Activated CD8-positive, alpha-beta T cell treated with anti-CD3 and anti-CD28 coated beads for 36 hours (primary cell): ENCODE measurements around the gene TOR2A. TPM values are rescaled to one million over a fixed set of nuclear protein-coding genes. Genes with fewer than 3 reads are reported as not detected.

Experiments used
- ATAC-seq: fragments of 200-7000 bp; cut with Tn5 transposase; one replicate; pipeline ENCODE4 v1.10.0; 2021; ENCODE audit warnings: mild to moderate bottlenecking, moderate library complexity
- CTCF ChIA-PET: fragments of 350-600 bp; sonication (Branson Sonifier 250); formaldehyde crosslinking; loops from one replicate; lab custom pipeline; 2021; ENCODE audit warnings: antibody characterized with exemption; lab: Charles Lee
- POLR2A ChIA-PET: fragments of 350-600 bp; sonication (Branson Sonifier 250); formaldehyde crosslinking; loops from one replicate; lab custom pipeline; 2021; ENCODE audit warnings: antibody characterized with exemption; lab: Charles Lee
- DNase-seq: peaks from one replicate; pipeline ENCODE4 v3.0.0-alpha.2; 2020
- H3K27ac Mint-ChIP-seq: one replicate; pipeline ENCODE4 v1.8.0; 2021; ENCODE audit warnings: mild to moderate bottlenecking, mixed read lengths
- H3K27me3 Mint-ChIP-seq: one replicate; pipeline ENCODE4 v1.8.0; 2021; ENCODE audit warnings: mixed read lengths
- H3K36me3 Mint-ChIP-seq: one replicate; pipeline ENCODE4 v1.8.0; 2021; ENCODE audit warnings: low read depth, mixed read lengths
- H3K4me1 Mint-ChIP-seq: one replicate; pipeline ENCODE4 v1.8.0; 2021; ENCODE audit warnings: low read depth, mixed read lengths
- H3K4me3 Mint-ChIP-seq: one replicate; pipeline ENCODE4 v1.8.0; 2021; ENCODE audit warnings: mild to moderate bottlenecking, moderate library complexity, mixed read lengths
- H3K9me3 Mint-ChIP-seq: one replicate; pipeline ENCODE4 v1.8.0; 2021; ENCODE audit warnings: mixed read lengths
- intact Hi-C: fragments of 100-400 bp; cut with micrococcal nuclease; formaldehyde crosslinking; loops from one replicate; pipeline ENCODE4 v1.10.0; 2022
- total RNA-seq, 2 experiments: library from RNA; stranded (reverse); gene quantifications; one replicate each; pipeline ENCODE4 v1.2.3, GENCODE V29; 2021
- TF ChIP-seq, protein P1 (sequence below): fragments of 200-600 bp; IDR thresholded peaks from one replicate; pipeline ENCODE4 v1.8.0; 2022; ENCODE audit warnings: antibody characterized with exemption, mild to moderate bottlenecking

TOR2A gene
- total RNA-seq, 2 experiments from 2014 or later, result 14.4 to 16.1 TPM

DNA sequence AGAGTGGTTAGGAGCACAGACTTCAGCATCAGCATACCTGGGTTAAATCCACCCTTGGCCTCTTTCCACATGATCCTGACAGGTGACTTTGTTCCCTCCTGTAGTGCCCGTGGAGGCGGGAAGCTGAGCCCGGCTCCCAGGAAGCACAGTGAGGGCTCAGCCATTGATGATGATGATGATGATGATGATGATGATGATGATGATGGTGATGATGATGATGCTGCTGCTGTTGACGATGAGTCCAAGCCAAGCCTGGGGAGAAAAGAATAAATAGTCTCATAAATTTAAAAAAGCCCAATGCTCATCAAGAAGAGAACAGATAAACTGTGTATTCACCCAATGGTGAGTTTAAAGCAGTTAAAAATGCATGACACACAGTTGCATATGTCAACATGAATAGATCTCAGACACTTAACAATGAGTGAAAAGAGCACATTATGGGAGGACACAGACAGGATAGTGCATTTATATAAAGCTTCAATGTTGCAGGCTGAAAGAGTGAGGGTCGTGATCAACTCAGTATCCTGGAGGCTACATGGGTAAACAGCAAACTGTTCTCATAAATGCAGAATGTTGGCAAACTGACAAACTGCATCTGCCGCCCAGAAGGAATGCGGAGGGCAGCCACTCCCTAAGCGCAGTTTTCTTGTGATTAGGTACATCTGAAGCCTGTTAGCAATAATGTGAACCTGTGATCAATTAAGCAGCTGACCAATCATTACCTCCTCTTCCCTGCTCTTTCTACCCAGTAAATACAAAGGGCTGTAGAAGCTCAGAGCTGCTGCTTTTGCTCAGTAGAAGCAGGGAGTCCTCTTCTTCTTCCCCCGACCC lies 40.0 kb downstream of the TOR2A start:
- no peak overlapping the region for H3K27ac Mint-ChIP-seq
- H3K4me1 Mint-ChIP-seq, result peaks cover 10% of the 10 kb centered on the region
- H3K9me3 Mint-ChIP-seq, result no peaks in the 10 kb centered on the region

DNA sequence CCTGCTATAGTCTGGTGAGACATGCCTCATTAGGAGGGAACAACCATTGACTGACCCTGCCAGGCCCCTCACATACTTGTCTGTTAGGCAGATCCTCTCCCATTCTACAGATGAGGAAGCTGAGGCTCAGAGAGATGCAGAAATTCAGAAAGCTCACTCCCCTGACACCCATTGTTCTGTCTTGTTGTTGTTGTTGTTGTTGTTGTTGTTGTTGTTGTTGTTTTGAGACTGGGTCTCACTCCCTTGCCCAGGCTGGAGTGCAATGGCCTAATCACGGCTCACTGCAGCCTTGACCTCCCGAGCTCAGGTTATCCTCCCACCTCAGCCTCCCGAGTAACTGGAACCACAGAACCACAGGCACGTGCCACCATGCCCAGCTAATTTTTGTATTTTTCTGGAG lies 41.4 kb downstream of the TOR2A start:
- TF ChIP-seq, protein P1, sequence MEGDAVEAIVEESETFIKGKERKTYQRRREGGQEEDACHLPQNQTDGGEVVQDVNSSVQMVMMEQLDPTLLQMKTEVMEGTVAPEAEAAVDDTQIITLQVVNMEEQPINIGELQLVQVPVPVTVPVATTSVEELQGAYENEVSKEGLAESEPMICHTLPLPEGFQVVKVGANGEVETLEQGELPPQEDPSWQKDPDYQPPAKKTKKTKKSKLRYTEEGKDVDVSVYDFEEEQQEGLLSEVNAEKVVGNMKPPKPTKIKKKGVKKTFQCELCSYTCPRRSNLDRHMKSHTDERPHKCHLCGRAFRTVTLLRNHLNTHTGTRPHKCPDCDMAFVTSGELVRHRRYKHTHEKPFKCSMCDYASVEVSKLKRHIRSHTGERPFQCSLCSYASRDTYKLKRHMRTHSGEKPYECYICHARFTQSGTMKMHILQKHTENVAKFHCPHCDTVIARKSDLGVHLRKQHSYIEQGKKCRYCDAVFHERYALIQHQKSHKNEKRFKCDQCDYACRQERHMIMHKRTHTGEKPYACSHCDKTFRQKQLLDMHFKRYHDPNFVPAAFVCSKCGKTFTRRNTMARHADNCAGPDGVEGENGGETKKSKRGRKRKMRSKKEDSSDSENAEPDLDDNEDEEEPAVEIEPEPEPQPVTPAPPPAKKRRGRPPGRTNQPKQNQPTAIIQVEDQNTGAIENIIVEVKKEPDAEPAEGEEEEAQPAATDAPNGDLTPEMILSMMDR, result no peak
- no peaks in the 10 kb centered on the region for H3K36me3 Mint-ChIP-seq
- CTCF ChIA-PET, result no interaction called here
- no peaks in the 10 kb centered on the region for H3K27me3 Mint-ChIP-seq
- no peak for ATAC-seq
- no peaks in the 10 kb centered on the region for H3K9me3 Mint-ChIP-seq
- no peak overlapping the region for H3K27ac Mint-ChIP-seq
- H3K4me3 Mint-ChIP-seq, result no peak overlapping the region
- POLR2A ChIA-PET, result interaction anchor here (1.0 kb wide), 1 partner anchor 16 kb away, joined by 4 read pairs; no protein-coding TSS in a partner anchor
- H3K4me1 Mint-ChIP-seq, result no peaks in the 10 kb centered on the region
- intact Hi-C loops, result no loop called here
- no peak for DNase-seq

More for the DNA sequence above, 40.0 kb downstream of the TOR2A start:
- intact Hi-C loops, result no loop called here
- ChIA-PET POLR2A (interaction anchor here (0.9 kb wide), 1 partner anchor 20 kb away, joined by 3 read pairs; the partner anchor contains the start of gene PTRH1), CTCF (interaction anchor here (1.8 kb wide), 1 partner anchor 39 kb away, joined by 4 read pairs; the partner anchor contains the start of gene TOR2A)
- TF ChIP-seq, protein P1, result no peak
- Mint-ChIP-seq H3K4me3 (no peak overlapping the region), H3K36me3 (no peaks in the 10 kb centered on the region), H3K27me3 (no peaks in the 10 kb centered on the region)
- ATAC-seq (no peak), DNase-seq (no peak)

DNA sequence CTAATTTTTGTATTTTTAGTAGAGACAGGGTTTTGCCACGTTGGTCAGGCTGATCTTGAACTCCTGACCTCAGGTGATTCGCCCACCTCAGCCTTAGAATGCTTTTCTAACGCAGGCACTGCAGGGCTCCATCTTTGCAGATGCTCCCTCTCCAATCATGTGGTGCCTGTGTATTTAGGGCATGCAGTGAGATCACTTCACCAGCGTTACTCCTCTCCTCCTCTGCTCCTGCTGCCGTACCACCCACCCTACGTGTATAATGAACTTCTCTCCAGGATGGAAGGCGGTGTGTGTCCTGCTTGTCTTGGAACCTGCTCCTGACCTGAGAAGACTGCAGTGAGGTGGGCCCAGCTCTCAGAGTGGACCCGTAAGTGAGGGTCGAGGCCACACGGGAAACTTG lies 42.0 kb downstream of the TOR2A start:
- no peaks in the 10 kb centered on the region for H3K36me3 Mint-ChIP-seq
- H3K27ac Mint-ChIP-seq, result no peak overlapping the region
- H3K4me3 Mint-ChIP-seq, result no peak overlapping the region
- ChIA-PET POLR2A (interaction anchor here (1.0 kb wide), 1 partner anchor 17 kb away, joined by 4 read pairs; no protein-coding TSS in a partner anchor), CTCF (interaction anchor here (1.7 kb wide), 1 partner anchor 41 kb away, joined by 8 read pairs; the partner anchor contains the start of gene TOR2A)
- ATAC-seq (no peak), DNase-seq (no peak)
- intact Hi-C loops, result no loop called here
- H3K27me3 Mint-ChIP-seq, result no peaks in the 10 kb centered on the region
- no peaks in the 10 kb centered on the region for H3K9me3 Mint-ChIP-seq
- H3K4me1 Mint-ChIP-seq, result no peaks in the 10 kb centered on the region
- TF ChIP-seq, protein P1, result no peak

DNA sequence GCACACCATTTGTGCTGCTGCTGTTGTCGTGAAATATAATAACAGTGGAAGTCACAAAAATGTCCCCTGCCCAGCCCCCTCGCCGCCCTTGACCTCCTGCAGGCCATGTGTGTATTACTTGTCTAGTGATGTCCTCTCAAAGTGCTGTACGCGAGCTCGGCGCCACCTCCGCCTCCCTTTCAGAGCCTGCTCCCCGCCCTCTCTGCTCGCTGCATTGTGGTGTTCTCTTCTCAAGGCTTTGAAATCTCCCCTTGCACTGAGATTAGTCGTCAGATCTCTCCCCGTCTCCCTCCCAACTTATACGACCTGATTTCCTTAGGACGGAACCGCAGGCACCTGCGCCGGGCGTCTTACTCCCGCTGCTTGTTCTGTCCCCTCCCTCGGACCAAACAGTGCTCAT lies 43.0 kb downstream of the TOR2A start:
- intact Hi-C loops, result no loop called here
- Mint-ChIP-seq H3K4me3 (no peak overlapping the region), H3K27me3 (no peaks in the 10 kb centered on the region), H3K4me1 (no peaks in the 10 kb centered on the region), H3K27ac (no peak overlapping the region), H3K9me3 (no peaks in the 10 kb centered on the region), H3K36me3 (no peaks in the 10 kb centered on the region)
- TF ChIP-seq, protein P1, result no peak
- ATAC-seq (no peak), DNase-seq (no peak)
- CTCF ChIA-PET, result interaction anchor here (1.7 kb wide), 1 partner anchor 42 kb away, joined by 8 read pairs; the partner anchor contains the start of gene TOR2A
- POLR2A ChIA-PET, result interaction anchor here (1.4 kb wide), 1 partner anchor 10 kb away, joined by 5 read pairs; no protein-coding TSS in a partner anchor

DNA sequence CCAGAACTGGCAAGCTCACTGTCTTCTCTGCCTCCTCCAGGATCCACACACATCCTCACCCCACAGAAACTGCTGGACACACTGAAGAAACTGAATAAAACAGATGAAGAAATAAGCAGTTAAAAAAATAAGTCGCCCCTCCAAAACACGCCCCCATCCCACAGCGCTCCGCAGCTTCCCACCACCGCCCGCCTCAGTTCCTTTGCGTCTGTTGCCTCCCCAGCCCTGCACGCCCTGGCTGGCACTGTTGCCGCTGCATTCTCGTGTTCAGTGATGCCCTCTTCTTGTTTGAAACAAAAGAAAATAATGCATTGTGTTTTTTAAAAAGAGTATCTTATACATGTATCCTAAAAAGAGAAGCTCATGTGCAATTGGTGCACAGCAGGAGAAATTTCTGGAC lies 44.4 kb downstream of the TOR2A start:
- intact Hi-C loops, result no loop called here
- DNase-seq, result no peak
- H3K27me3 Mint-ChIP-seq, result no peaks in the 10 kb centered on the region
- H3K4me3 Mint-ChIP-seq, result no peak overlapping the region
- TF ChIP-seq, protein P1, result no peak
- CTCF ChIA-PET, result interaction anchor here (1.6 kb wide), 1 partner anchor 44 kb away, joined by 8 read pairs; the partner anchor contains the start of gene TOR2A
- no peaks in the 10 kb centered on the region for H3K9me3 Mint-ChIP-seq
- H3K27ac Mint-ChIP-seq, result no peak overlapping the region
- H3K4me1 Mint-ChIP-seq, result no peaks in the 10 kb centered on the region
- ATAC-seq, result no peak
- POLR2A ChIA-PET, result no interaction called here
- no peaks in the 10 kb centered on the region for H3K36me3 Mint-ChIP-seq
